Measurements from ENCODE around the gene PYGL.
"Not testable (repeated sequence)": the region's sequence is repeated elsewhere in the genome, so short reads cannot be mapped to it uniquely, and the experiment has no call there.

DNA sequence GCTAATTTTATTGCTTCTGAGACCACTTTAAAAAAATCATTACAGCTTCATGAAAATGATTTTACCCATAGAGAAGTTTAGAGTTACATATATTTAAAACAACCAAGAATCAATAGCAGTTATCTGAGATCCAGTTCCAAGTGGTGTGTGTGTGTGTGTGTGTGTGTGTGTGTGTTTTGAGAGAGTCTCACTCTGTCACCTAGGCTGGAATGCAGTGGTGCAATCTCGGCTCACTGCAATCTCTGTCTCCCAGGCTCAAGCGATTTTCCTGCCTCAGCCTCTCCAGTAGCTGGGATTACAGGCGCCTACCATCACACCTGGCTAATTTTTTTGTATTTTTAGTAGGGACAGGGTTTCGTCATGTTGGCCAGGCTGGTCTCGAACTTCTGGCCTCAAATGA lies 24.8 kb downstream of the PYGL start:
- TF ChIP-seq, protein P1, sequence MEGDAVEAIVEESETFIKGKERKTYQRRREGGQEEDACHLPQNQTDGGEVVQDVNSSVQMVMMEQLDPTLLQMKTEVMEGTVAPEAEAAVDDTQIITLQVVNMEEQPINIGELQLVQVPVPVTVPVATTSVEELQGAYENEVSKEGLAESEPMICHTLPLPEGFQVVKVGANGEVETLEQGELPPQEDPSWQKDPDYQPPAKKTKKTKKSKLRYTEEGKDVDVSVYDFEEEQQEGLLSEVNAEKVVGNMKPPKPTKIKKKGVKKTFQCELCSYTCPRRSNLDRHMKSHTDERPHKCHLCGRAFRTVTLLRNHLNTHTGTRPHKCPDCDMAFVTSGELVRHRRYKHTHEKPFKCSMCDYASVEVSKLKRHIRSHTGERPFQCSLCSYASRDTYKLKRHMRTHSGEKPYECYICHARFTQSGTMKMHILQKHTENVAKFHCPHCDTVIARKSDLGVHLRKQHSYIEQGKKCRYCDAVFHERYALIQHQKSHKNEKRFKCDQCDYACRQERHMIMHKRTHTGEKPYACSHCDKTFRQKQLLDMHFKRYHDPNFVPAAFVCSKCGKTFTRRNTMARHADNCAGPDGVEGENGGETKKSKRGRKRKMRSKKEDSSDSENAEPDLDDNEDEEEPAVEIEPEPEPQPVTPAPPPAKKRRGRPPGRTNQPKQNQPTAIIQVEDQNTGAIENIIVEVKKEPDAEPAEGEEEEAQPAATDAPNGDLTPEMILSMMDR (conservative IDR thresholded peaks at IDR 0.05 in 1 of 2, IDR thresholded peaks at IDR 0.05 in 1 of 2; ENCODE audit: extremely low read depth in 1 of 2, insufficient read depth in 1 of 2, low read depth in 1 of 2, low read length in 2 of 2) = not testable (repeated sequence)
- TF ChIP-seq EZH2 (IDR thresholded peaks at IDR 0.05; ENCODE audit: borderline replicate concordance, low read length) = not testable (repeated sequence)

All from mammary epithelial cell (primary cell).